Bronchial epithelial cell (primary cell): ENCODE data around the gene TTBK1. TPM values are rescaled to one million over a fixed set of nuclear protein-coding genes. Genes with fewer than 3 reads are reported as not detected.

ENCODE experiments used
- DNase-seq: peaks from one replicate; pipeline ENCODE4 v3.0.0-alpha.2; 2010; ENCODE audit warnings: low read depth
- FAIRE-seq: peaks from 2 replicates; lab custom pipeline; 2011; peaks lifted over from hg19 to GRCh38; lab: Jason Lieb, UNC
- H3K27me3 ChIP-seq: 2 replicates; pipeline ENCODE4 v1.5.1; 2011; ENCODE audit warnings: low read length; ENCODE audit not compliant: control insufficient read depth, insufficient read depth
- H3K36me3 ChIP-seq: 2 replicates; pipeline ENCODE4 v1.5.1; 2011; ENCODE audit warnings: low read length; ENCODE audit not compliant: control insufficient read depth, insufficient read depth
- H3K4me3 ChIP-seq: 2 replicates; pipeline ENCODE4 v1.5.1; 2011; ENCODE audit warnings: mild to moderate bottlenecking, low read depth, low read length, control low read depth
- total RNA-seq: library from RNA; depleted of rRNA; stranded (reverse); fragments of >200 nt; gene quantifications from 2 replicates; pipeline ENCODE4 v1.2.1, GENCODE V29; 2014
- TF ChIP-seq, protein P1 (sequence below): IDR thresholded peaks from 2 replicates; pipeline ENCODE4 v1.5.1; 2011; ENCODE audit warnings: mild to moderate bottlenecking, moderate library complexity, low read length, control low read depth, inconsistent platforms; ENCODE audit not compliant: insufficient read depth, severe bottlenecking

Gene TTBK1
- total RNA-seq, 1 donor from 2014 or later, result not detected

DNA sequence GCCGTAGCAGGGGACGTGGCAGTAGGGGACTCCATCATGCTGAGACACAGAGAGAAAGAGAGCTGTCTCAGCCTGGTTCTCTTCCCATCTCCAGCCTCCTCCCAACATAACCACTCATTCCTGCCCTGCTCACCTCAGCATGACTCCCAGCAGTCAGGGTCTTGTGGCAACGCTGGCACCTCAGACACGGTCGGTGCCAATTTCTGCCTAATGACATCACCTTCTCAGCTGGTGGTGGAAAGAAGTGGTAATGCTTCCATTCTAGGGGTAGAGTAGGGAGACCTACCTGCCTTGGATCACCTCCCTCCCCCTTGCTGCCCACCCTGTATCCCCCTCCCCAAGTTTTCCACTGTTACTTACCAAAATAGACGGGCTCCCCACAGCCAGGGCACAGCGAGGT lies 62.8 kb downstream of the TTBK1 start:
- TF ChIP-seq, protein P1, sequence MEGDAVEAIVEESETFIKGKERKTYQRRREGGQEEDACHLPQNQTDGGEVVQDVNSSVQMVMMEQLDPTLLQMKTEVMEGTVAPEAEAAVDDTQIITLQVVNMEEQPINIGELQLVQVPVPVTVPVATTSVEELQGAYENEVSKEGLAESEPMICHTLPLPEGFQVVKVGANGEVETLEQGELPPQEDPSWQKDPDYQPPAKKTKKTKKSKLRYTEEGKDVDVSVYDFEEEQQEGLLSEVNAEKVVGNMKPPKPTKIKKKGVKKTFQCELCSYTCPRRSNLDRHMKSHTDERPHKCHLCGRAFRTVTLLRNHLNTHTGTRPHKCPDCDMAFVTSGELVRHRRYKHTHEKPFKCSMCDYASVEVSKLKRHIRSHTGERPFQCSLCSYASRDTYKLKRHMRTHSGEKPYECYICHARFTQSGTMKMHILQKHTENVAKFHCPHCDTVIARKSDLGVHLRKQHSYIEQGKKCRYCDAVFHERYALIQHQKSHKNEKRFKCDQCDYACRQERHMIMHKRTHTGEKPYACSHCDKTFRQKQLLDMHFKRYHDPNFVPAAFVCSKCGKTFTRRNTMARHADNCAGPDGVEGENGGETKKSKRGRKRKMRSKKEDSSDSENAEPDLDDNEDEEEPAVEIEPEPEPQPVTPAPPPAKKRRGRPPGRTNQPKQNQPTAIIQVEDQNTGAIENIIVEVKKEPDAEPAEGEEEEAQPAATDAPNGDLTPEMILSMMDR, result no peak
- FAIRE-seq (no peak), DNase-seq (no peak)
- Histone ChIP-seq H3K27me3 (no peaks in the 10 kb centered on the region), H3K4me3 (no peak overlapping the region), H3K36me3 (no peaks in the 10 kb centered on the region)

GRCh38 chr6:43307451-43308100 lies 64.3 kb downstream of the TTBK1 start:
- no peaks in the 10 kb centered on the region for H3K36me3 ChIP-seq
- H3K27me3 ChIP-seq, result no peaks in the 10 kb centered on the region
- DNase-seq (no peak), FAIRE-seq (no peak)
- TF ChIP-seq, protein P1, result no peak
- H3K4me3 ChIP-seq, result no peak overlapping the region

GRCh38 chr6:43308101-43308989 lies 65.1 kb downstream of the TTBK1 start, which contains the start of gene CRIP3:
Gene CRIP3 (minus strand): TSS chr6:43308826. CDS start chr6:43308792, 34 bp downstream.
- TF ChIP-seq, protein P1, result peak; percentile 72
- no peaks in the 10 kb centered on the region for H3K27me3 ChIP-seq

DNA sequence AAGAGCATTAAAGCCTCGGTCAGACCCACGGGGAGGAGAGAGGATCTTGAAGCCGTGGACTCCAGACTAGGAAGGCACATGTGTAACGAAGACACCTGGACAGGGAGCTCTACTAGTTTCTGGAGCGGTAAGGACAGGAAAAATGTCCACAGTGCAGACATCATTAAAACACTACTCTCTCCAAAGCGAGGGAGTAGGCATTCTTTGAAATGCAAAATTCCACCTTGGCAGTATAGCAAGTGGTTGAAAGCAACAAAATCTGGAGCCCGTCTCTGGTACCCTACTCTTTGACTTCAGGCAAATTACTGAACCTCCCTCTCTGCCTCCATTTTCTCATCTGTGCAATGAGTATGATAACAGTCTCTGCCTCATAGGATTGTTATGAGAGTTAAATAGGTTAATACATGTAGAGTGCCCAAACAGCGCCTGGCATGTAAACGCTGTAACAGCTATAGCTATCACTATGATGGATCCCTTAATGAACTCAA lies 65.8 kb downstream of the TTBK1 start:
- no peak for DNase-seq
- no peaks in the 10 kb centered on the region for H3K36me3 ChIP-seq
- TF ChIP-seq, protein P1, result no peak
- H3K4me3 ChIP-seq, result no peak overlapping the region
- no peak for FAIRE-seq
- no peaks in the 10 kb centered on the region for H3K27me3 ChIP-seq

More at GRCh38 chr6:43308101-43308989, 65.1 kb downstream of the TTBK1 start, which contains the start of gene CRIP3:
- peak; percentile 28 for DNase-seq
- FAIRE-seq, result no peak
- no peaks in the 10 kb centered on the region for H3K36me3 ChIP-seq
- H3K4me3 ChIP-seq, result peak within 1 kb of the TSS; percentile 23

DNA sequence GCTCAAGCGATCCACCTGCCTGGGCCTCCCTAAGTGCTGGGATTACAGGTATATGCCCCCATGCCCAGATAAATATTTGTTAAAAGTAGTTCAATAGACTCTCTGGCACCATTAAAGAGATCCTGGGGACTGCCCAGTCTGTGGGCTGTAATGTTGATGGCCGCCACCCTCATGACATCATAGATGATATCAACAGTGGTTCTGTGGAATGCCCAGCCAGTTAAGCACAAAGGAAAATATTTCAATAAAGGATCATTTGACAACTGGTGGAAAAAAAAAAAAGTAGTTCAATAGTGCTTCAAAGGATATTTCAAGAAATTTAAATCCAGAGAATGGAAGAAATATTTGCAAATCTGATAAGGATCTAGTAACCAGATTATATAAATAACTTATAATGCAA lies 66.9 kb downstream of the TTBK1 start:
- Histone ChIP-seq H3K36me3 (no peaks in the 10 kb centered on the region), H3K4me3 (no peak overlapping the region), H3K27me3 (no peaks in the 10 kb centered on the region)
- DNase-seq (no peak), FAIRE-seq (no peak)
- TF ChIP-seq, protein P1, result no peak
